ACC112 (cell line): Measurements from ENCODE around the gene CCPG1.

Source experiments
- H2AFZ ChIP-seq: fragments of 200-600 bp; sonication (generic); one replicate; pipeline ENCODE4 v1.6.0; 2017; ENCODE audit warnings: antibody characterized with exemption, low read length; ENCODE audit not compliant: unreplicated experiment
- H3K27ac ChIP-seq: fragments of 200-600 bp; sonication (generic); 2 replicates; pipeline ENCODE4 v1.5.1; 2014; ENCODE audit warnings: low read depth, mild to moderate bottlenecking, antibody characterized with exemption, low read length, moderate library complexity
- H3K27me3 ChIP-seq: fragments of 200-600 bp; sonication (generic); 2 replicates; pipeline ENCODE4 v1.6.1; 2014; ENCODE audit warnings: mild to moderate bottlenecking, antibody characterized with exemption, low read length, moderate library complexity, mixed read lengths; ENCODE audit not compliant: insufficient read depth
- H3K36me3 ChIP-seq: fragments of 200-600 bp; sonication (generic); 2 replicates; pipeline ENCODE4 v1.6.1; 2016; ENCODE audit warnings: mild to moderate bottlenecking, antibody characterized with exemption, low read length, moderate library complexity, mixed read lengths; ENCODE audit not compliant: insufficient read depth
- H3K4me1 ChIP-seq: fragments of 200-600 bp; sonication (generic); one replicate; pipeline ENCODE4 v1.6.1; 2016; ENCODE audit warnings: low read length, mixed read lengths; ENCODE audit not compliant: insufficient read depth, unreplicated experiment, control insufficient read depth
- H3K4me3 ChIP-seq: fragments of 200-600 bp; sonication (generic); 2 replicates; pipeline ENCODE4 v1.5.1; 2014; ENCODE audit warnings: mild to moderate bottlenecking, low read depth, low read length
- H3K79me2 ChIP-seq: fragments of 200-600 bp; sonication (generic); one replicate; pipeline ENCODE4 v1.6.0; 2016; ENCODE audit warnings: low read length; ENCODE audit not compliant: control insufficient read depth, unreplicated experiment, insufficient read depth

The CCPG1 gene

DNA sequence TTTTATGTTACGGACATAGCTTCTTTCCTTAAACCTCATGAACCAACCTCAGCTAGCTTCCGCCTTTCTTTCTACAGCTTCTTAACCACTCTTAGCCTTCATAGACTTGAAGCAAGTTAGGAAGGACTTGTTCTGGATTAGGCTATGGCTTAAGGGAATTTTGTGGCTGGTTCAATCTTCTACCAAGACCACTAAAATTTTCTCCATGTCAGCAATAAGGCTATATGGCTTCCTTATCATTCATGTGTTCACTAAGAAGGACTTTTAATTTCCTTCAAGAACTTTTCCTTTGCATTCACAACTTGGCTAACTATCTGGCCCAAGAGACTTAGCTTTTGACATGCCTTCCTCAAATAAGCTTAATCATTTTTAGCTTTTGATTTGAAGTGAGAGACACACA, 24.5 kb downstream of the CCPG1 start:
- Histone ChIP-seq H3K4me1 (peaks cover 7% of the 10 kb centered on the region), H3K27me3 (no peaks in the 10 kb centered on the region), H3K36me3 (peaks cover 20% of the 10 kb centered on the region; the same call in 1 of the 2 replicates), H3K79me2 (no peaks in the 10 kb centered on the region), H3K27ac (no peak overlapping the region), H2AFZ (no peak overlapping the region), H3K4me3 (no peak overlapping the region)

DNA sequence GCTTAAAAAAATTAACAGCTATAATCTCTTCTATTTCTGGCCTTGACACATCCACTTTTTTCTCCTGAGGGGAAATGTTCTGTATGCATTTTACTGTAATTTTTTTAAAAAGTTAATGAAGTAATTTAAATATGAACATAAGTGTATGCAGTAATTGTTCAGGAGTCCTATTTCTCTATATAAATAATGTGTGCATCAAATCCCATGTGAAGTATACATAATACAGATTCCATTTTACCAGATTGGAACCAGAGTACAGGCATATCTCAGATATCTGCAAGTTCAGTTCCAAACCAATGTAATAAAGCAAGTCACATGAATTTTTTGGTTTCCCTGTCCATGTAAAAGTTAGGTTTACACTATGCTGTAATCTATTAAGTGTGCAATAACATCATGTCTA, 26.6 kb downstream of the CCPG1 start:
- Histone ChIP-seq H3K27me3 (no peaks in the 10 kb centered on the region), H3K4me3 (no peak overlapping the region), H3K79me2 (no peaks in the 10 kb centered on the region), H3K4me1 (no peaks in the 10 kb centered on the region), H2AFZ (no peak overlapping the region), H3K27ac (no peak overlapping the region), H3K36me3 (peaks cover 18% of the 10 kb centered on the region)

DNA sequence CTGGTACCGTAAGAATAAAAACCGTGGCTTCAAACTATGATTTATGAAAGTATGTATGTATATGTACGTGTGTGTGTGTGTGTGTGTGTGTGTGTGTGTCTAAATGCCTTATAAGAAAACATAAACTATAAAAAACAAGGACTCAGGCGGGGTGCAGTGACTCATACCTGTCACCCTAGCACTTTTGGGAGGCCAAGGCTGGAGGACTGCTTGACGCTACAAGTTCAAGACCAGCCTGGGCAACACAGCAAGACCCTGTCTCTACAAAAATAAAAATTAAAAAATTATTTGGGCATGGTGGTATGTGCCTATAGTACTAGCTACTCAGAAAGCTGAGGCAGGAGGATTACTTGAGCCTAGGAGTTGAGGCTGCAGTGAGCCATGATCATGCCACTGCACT, 29.1 kb downstream of the CCPG1 start:
- Histone ChIP-seq H2AFZ (no peak overlapping the region), H3K36me3 (peaks cover 16% of the 10 kb centered on the region), H3K4me3 (no peak overlapping the region), H3K79me2 (no peaks in the 10 kb centered on the region), H3K4me1 (no peaks in the 10 kb centered on the region), H3K27ac (no peak overlapping the region), H3K27me3 (no peaks in the 10 kb centered on the region)

DNA sequence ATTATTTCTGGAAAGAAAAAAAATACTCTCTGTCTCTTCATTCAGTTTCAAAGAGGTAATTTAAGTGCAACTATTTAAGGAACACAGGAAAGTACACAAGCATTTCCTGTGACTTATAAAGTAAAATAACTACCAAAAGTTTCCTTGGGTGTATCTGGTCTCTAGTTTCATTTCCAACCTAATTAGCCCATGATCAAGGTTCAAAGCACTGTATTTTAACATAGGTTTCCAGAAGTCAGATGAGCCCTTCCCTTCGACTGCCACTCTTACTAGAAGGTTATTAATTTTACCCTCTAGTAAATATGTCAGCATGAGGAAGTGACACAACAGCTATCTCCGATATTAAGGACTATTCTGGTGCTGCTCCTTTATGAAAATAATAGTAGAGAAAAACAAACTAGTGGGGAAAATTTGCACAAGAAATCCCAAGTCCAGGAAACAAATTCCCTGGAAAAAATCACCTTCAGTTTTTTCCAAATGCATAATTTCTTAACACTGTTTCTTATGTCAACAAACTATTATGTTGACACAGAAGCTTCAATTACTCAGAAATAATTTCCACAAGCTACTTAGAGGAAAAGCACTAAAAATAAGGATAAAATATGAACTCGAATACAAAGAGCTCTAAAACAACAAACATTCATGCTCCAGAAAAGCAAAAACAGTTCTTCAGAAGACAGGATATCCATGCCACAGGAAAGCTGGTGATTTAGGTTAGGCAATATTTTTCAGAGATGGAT, 35.3 kb downstream of the CCPG1 start:
- H3K27me3 ChIP-seq = no peaks in the 10 kb centered on the region
- H3K4me1 ChIP-seq = peaks cover 10% of the 10 kb centered on the region
- no peak overlapping the region for H2AFZ ChIP-seq
- H3K79me2 ChIP-seq = no peaks in the 10 kb centered on the region
- H3K27ac ChIP-seq = no peak overlapping the region
- peaks cover 12% of the 10 kb centered on the region for H3K36me3 ChIP-seq
- H3K4me3 ChIP-seq = no peak overlapping the region

DNA sequence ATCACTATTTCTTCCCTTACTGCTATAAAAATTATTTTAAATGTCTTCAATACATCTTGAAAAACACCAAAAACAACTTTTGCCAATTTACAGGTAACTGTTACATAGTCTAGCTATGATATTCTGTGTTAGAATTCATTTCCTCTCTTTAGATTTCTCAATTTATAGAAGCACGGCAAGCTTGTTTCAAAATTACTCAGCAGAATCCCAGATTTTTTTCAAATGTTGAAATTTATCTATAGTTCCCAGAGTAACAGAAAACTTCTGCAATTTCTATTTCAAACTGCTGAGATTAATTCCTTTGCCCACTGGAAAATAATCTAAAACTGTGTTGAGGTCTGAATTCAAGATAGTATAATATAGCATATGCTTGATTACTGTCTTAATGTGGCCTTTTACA, 41.2 kb downstream of the CCPG1 start:
- H3K4me1 ChIP-seq = no peaks in the 10 kb centered on the region
- no peak overlapping the region for H3K4me3 ChIP-seq
- no peak overlapping the region for H2AFZ ChIP-seq
- H3K27ac ChIP-seq = no peak overlapping the region
- H3K79me2 ChIP-seq = no peaks in the 10 kb centered on the region
- no peaks in the 10 kb centered on the region for H3K36me3 ChIP-seq
- no peaks in the 10 kb centered on the region for H3K27me3 ChIP-seq

DNA sequence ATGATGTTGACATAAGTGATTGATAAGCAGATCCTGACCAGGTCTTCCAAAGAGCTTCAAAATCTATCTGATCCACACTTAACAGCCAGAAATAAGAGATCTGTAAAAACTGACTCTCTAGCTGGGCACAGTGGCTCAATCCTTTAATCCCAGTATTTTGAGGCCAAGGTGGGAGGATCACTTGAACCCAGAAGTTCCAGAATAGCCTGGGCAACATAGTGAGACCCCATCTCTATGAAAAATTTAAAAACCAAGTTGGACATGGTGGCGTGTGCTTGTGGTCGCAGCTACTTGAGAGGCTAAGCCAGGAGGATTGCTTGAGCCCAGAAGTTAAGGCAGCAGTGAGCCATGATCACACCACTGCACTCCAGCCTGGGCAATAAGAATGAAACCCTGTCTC, 45.5 kb downstream of the CCPG1 start:
- H3K79me2 ChIP-seq = no peaks in the 10 kb centered on the region
- peaks cover 7% of the 10 kb centered on the region for H3K4me1 ChIP-seq
- no peak overlapping the region for H2AFZ ChIP-seq
- H3K4me3 ChIP-seq = no peak overlapping the region
- H3K27ac ChIP-seq = no peak overlapping the region
- no peaks in the 10 kb centered on the region for H3K27me3 ChIP-seq
- no peaks in the 10 kb centered on the region for H3K36me3 ChIP-seq

DNA sequence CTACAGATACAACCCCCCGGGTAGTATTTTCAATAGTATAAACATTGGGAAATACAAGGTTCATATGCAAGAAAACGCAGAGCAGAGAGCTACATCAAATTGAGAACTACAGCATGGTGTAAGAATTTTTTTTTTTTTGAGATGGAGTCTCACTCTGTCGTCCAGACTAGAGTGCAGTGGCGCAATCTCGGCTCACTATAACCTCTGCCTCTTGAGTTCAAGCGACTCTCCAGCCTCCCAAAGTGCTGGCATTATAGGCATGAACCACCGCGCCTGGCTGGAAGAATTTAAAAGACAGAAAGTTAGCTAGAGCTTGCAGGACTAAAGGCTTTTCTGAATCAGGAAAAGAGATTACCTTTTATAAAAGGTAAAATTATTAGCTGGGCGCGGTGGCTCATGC, 47.1 kb downstream of the CCPG1 start:
- no peaks in the 10 kb centered on the region for H3K79me2 ChIP-seq
- peaks cover 13% of the 10 kb centered on the region for H3K4me1 ChIP-seq
- H3K4me3 ChIP-seq = no peak overlapping the region
- no peak overlapping the region for H2AFZ ChIP-seq
- H3K36me3 ChIP-seq = peaks cover 2% of the 10 kb centered on the region; the same call in 1 of the 2 replicates
- no peaks in the 10 kb centered on the region for H3K27me3 ChIP-seq
- H3K27ac ChIP-seq = no peak overlapping the region

DNA sequence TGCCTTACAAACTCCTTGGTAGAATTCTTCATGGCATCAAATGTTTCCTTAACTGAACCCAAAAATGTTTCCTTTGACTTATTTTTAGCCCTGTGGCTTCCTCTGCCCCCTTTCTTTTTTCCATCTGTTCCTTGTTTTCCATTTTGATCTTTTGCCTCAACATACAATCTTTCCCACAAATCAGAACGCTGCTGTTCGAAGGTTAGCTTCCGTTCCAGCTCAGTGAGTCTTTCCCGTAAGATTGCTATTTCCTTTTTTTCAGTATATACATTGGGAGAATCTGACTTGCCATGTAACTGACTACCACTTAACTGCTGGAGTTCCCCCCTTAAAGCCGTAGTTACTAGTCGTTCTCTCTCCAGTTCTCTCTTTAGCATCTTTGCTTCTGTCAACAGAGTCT, 47.9 kb downstream of the CCPG1 start:
- Histone ChIP-seq H3K4me3 (no peak overlapping the region), H3K79me2 (no peaks in the 10 kb centered on the region), H2AFZ (no peak overlapping the region), H3K4me1 (peaks cover 13% of the 10 kb centered on the region), H3K36me3 (peaks cover 10% of the 10 kb centered on the region), H3K27ac (no peak overlapping the region), H3K27me3 (no peaks in the 10 kb centered on the region)

DNA sequence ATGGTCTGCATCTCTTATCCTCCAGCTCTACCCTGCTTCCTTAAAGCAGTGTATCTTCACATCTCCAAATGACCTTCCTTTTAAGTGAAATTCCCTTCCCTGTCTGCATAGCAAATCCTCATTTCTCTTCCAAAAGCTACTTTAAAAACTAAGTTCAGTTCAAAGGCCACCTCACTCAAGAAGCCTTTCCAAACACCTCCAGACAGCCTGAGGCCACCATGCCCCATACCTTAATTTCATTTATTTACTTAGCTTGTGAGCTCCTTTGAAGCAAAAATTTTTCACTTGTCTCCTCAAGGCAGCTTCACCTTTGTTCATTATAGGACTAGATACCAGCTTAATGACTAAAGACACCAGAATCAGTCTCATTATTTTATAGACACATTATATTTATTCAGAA, 49.7 kb downstream of the CCPG1 start:
- no peaks in the 10 kb centered on the region for H3K79me2 ChIP-seq
- peaks cover 13% of the 10 kb centered on the region for H3K4me1 ChIP-seq
- H2AFZ ChIP-seq = no peak overlapping the region

DNA sequence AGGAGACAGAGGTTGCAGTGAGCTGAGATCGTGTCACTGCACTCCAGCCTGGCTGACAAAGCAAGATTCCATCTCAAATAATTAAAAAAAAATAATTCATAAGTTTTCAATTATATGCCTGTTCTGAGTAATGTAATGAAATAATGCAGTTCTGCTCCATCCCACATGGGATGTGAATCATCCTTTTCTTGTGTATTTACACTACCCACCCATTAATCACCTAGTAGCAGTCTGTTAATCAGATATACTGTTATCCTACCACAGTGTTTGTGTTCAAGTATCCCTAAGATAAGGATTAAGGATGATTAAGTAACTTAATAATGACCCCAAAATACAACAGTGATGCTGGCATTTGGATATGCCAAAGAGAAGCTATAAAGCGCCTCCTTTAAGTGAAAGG, 50.4 kb downstream of the CCPG1 start:
- H3K27ac ChIP-seq = no peak overlapping the region
- no peaks in the 10 kb centered on the region for H3K27me3 ChIP-seq
- peaks cover 13% of the 10 kb centered on the region for H3K4me1 ChIP-seq

More for the DNA sequence above, 49.7 kb downstream of the CCPG1 start:
- Histone ChIP-seq H3K36me3 (peaks cover 12% of the 10 kb centered on the region), H3K27me3 (no peaks in the 10 kb centered on the region), H3K27ac (no peak overlapping the region), H3K4me3 (no peak overlapping the region)

DNA sequence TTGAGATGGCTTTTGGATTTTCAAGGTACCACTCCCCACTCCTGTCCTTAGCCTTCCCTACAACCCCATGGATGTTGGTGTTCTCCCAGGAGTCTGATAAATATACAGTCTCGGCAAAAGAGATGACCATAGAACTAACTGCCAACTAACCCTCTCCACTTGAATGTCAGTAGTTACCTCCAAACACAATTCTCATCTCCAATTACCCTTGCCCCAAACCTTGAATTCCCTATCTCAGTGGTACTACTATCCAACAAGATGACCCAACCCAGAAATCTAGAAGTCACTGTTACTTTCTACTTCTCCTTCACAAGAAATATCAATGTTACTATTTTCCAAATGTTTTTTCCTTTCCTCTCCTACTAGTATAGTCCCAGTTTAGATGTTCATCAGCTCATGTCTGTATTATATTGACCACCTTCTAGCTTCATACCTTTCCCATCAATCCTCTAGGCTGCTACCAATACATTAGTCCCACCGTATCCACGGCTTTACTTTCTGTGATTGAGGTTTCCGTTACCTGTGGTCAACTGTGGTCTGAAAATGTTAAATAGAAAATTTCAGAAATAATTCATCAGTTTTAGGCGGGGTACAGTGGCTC, 51.1 kb downstream of the CCPG1 start:
- H3K27ac ChIP-seq = no peak overlapping the region
- H3K36me3 ChIP-seq = peaks cover 12% of the 10 kb centered on the region
- H3K27me3 ChIP-seq = no peaks in the 10 kb centered on the region
- H3K4me3 ChIP-seq = no peak overlapping the region
- peaks cover 13% of the 10 kb centered on the region for H3K4me1 ChIP-seq
- H2AFZ ChIP-seq = no peak overlapping the region
- no peaks in the 10 kb centered on the region for H3K79me2 ChIP-seq

More for the DNA sequence above, 50.4 kb downstream of the CCPG1 start:
- H2AFZ ChIP-seq = no peak overlapping the region
- peaks cover 12% of the 10 kb centered on the region for H3K36me3 ChIP-seq
- no peak overlapping the region for H3K4me3 ChIP-seq
- H3K79me2 ChIP-seq = no peaks in the 10 kb centered on the region
